ENCODE data around the gene MICU2. TPM values are rescaled to one million over a fixed set of nuclear protein-coding genes. Genes with fewer than 3 reads are reported as not detected.

The MICU2 gene
- polyA plus RNA-seq, 1 donor = 59.0 TPM

GRCh38 chr13:21620861-21621260 lies 16.9 kb upstream of the MICU2 start:
- H3K27ac ChIP-seq (ENCODE audit: low read length) = no peak overlapping the region
- WGBS (ENCODE audit: insufficient coverage, low lambda C conversion rate) = no CpG with 5 or more reads among the region's 3 CpGs

GRCh38 chr13:21619633-21620220 lies 15.8 kb upstream of the MICU2 start:
- H3K4me3 ChIP-seq (ENCODE audit: low read length) = no peak overlapping the region
- no peak overlapping the region for H3K27ac ChIP-seq (ENCODE audit: low read length)
- no peaks in the 10 kb centered on the region for H3K36me3 ChIP-seq (ENCODE audit: control insufficient read depth, insufficient read depth, low read length)
- H3K4me1 ChIP-seq (ENCODE audit: control insufficient read depth, insufficient read depth, low read length) = peaks cover 4% of the 10 kb centered on the region
- H3K27me3 ChIP-seq (ENCODE audit: control insufficient read depth, insufficient read depth, low read length) = no peaks in the 10 kb centered on the region
- no peaks in the 10 kb centered on the region for H3K9me3 ChIP-seq (ENCODE audit: control insufficient read depth, low read depth, low read length)
- no CpG with 5 or more reads among the region's 3 CpGs for WGBS (ENCODE audit: insufficient coverage, low lambda C conversion rate)
- no peak for DNase-seq

More at GRCh38 chr13:21620861-21621260, 16.9 kb upstream of the MICU2 start:
- Histone ChIP-seq H3K9me3 (ENCODE audit: control insufficient read depth, low read depth, low read length) (no peaks in the 10 kb centered on the region), H3K27me3 (ENCODE audit: control insufficient read depth, insufficient read depth, low read length) (no peaks in the 10 kb centered on the region), H3K4me1 (ENCODE audit: control insufficient read depth, insufficient read depth, low read length) (peaks cover 4% of the 10 kb centered on the region), H3K36me3 (ENCODE audit: control insufficient read depth, insufficient read depth, low read length) (no peaks in the 10 kb centered on the region), H3K4me3 (ENCODE audit: low read length) (no peak overlapping the region)
- DNase-seq = no peak

GRCh38 chr13:21616880-21617279 lies 12.9 kb upstream of the MICU2 start:
- peak overlapping the region; percentile 67 for H3K27ac ChIP-seq (ENCODE audit: low read length)
- H3K27me3 ChIP-seq (ENCODE audit: control insufficient read depth, insufficient read depth, low read length) = no peaks in the 10 kb centered on the region
- no peaks in the 10 kb centered on the region for H3K36me3 ChIP-seq (ENCODE audit: control insufficient read depth, insufficient read depth, low read length)
- WGBS (ENCODE audit: insufficient coverage, low lambda C conversion rate) = no CpG with 5 or more reads among the region's 3 CpGs
- peaks cover 4% of the 10 kb centered on the region for H3K4me1 ChIP-seq (ENCODE audit: control insufficient read depth, insufficient read depth, low read length)
- peak; percentile 55 to 82 for DNase-seq
- peak overlapping the region; percentile 17 for H3K4me3 ChIP-seq (ENCODE audit: low read length)
- no peaks in the 10 kb centered on the region for H3K9me3 ChIP-seq (ENCODE audit: control insufficient read depth, low read depth, low read length)

GRCh38 chr13:21616205-21616866 lies 12.4 kb upstream of the MICU2 start:
- no peak overlapping the region for H3K4me3 ChIP-seq (ENCODE audit: low read length)
- no peaks in the 10 kb centered on the region for H3K9me3 ChIP-seq (ENCODE audit: control insufficient read depth, low read depth, low read length)
- H3K27me3 ChIP-seq (ENCODE audit: control insufficient read depth, insufficient read depth, low read length) = no peaks in the 10 kb centered on the region

GRCh38 chr13:21615427-21615826 lies 11.5 kb upstream of the MICU2 start:
- Histone ChIP-seq H3K36me3 (ENCODE audit: control insufficient read depth, insufficient read depth, low read length) (no peaks in the 10 kb centered on the region), H3K9me3 (ENCODE audit: control insufficient read depth, low read depth, low read length) (no peaks in the 10 kb centered on the region), H3K4me3 (ENCODE audit: low read length) (no peak overlapping the region), H3K27me3 (ENCODE audit: control insufficient read depth, insufficient read depth, low read length) (no peaks in the 10 kb centered on the region), H3K27ac (ENCODE audit: low read length) (no peak overlapping the region), H3K4me1 (ENCODE audit: control insufficient read depth, insufficient read depth, low read length) (peaks cover 4% of the 10 kb centered on the region)
- WGBS (ENCODE audit: insufficient coverage, low lambda C conversion rate) = no CpG with 5 or more reads among the region's 2 CpGs
- DNase-seq = no peak

More at GRCh38 chr13:21616205-21616866, 12.4 kb upstream of the MICU2 start:
- Histone ChIP-seq H3K36me3 (ENCODE audit: control insufficient read depth, insufficient read depth, low read length) (no peaks in the 10 kb centered on the region), H3K27ac (ENCODE audit: low read length) (peak overlapping the region; percentile 67), H3K4me1 (ENCODE audit: control insufficient read depth, insufficient read depth, low read length) (peaks cover 4% of the 10 kb centered on the region)
- DNase-seq = peak in 1 of 2 donors; percentile 15
- WGBS (ENCODE audit: insufficient coverage, low lambda C conversion rate) = 36% methylated on average over 5 of the region's 5 CpGs

GRCh38 chr13:21613791-21614190 lies 9.8 kb upstream of the MICU2 start:
- Histone ChIP-seq H3K36me3 (ENCODE audit: control insufficient read depth, insufficient read depth, low read length) (no peaks in the 10 kb centered on the region), H3K4me1 (ENCODE audit: control insufficient read depth, insufficient read depth, low read length) (peaks cover 4% of the 10 kb centered on the region), H3K4me3 (ENCODE audit: low read length) (no peak overlapping the region), H3K27me3 (ENCODE audit: control insufficient read depth, insufficient read depth, low read length) (no peaks in the 10 kb centered on the region), H3K27ac (ENCODE audit: low read length) (no peak overlapping the region), H3K9me3 (ENCODE audit: control insufficient read depth, low read depth, low read length) (no peaks in the 10 kb centered on the region)
- WGBS (ENCODE audit: insufficient coverage, low lambda C conversion rate) = no CpG with 5 or more reads among the region's 4 CpGs
- no peak for DNase-seq

GRCh38 chr13:21611385-21611784 lies 7.4 kb upstream of the MICU2 start:
- Histone ChIP-seq H3K27ac (ENCODE audit: low read length) (no peak overlapping the region), H3K4me1 (ENCODE audit: control insufficient read depth, insufficient read depth, low read length) (peaks cover under 1% of the 10 kb centered on the region), H3K27me3 (ENCODE audit: control insufficient read depth, insufficient read depth, low read length) (peaks cover 3% of the 10 kb centered on the region), H3K9me3 (ENCODE audit: control insufficient read depth, low read depth, low read length) (no peaks in the 10 kb centered on the region), H3K4me3 (ENCODE audit: low read length) (no peak overlapping the region), H3K36me3 (ENCODE audit: control insufficient read depth, insufficient read depth, low read length) (no peaks in the 10 kb centered on the region)
- DNase-seq = no peak
- WGBS (ENCODE audit: insufficient coverage, low lambda C conversion rate) = 80% methylated on average over 1 of the region's 21 CpGs

- Histone ChIP-seq H3K27ac (ENCODE audit: low read length) (no peak overlapping the region), H3K4me3 (ENCODE audit: low read length) (no peak overlapping the region), H3K27me3 (ENCODE audit: control insufficient read depth, insufficient read depth, low read length) (peaks cover 3% of the 10 kb centered on the region), H3K9me3 (ENCODE audit: control insufficient read depth, low read depth, low read length) (no peaks in the 10 kb centered on the region), H3K4me1 (ENCODE audit: control insufficient read depth, insufficient read depth, low read length) (no peaks in the 10 kb centered on the region), H3K36me3 (ENCODE audit: control insufficient read depth, insufficient read depth, low read length) (no peaks in the 10 kb centered on the region)
- no CpG with 5 or more reads among the region's 12 CpGs for WGBS (ENCODE audit: insufficient coverage, low lambda C conversion rate)
- no peak for DNase-seq
These were observed 6.7 kb upstream of the MICU2 start for GRCh38 chr13:21610687-21611086.

GRCh38 chr13:21608961-21609360 lies 5.0 kb upstream of the MICU2 start:
- no peaks in the 10 kb centered on the region for H3K36me3 ChIP-seq (ENCODE audit: control insufficient read depth, insufficient read depth, low read length)
- H3K4me1 ChIP-seq (ENCODE audit: control insufficient read depth, insufficient read depth, low read length) = no peaks in the 10 kb centered on the region
- H3K27ac ChIP-seq (ENCODE audit: low read length) = no peak overlapping the region
- H3K9me3 ChIP-seq (ENCODE audit: control insufficient read depth, low read depth, low read length) = no peaks in the 10 kb centered on the region
- peaks cover 6% of the 10 kb centered on the region for H3K27me3 ChIP-seq (ENCODE audit: control insufficient read depth, insufficient read depth, low read length)
- 80% methylated on average over 1 of the region's 4 CpGs for WGBS (ENCODE audit: insufficient coverage, low lambda C conversion rate)
- no peak overlapping the region for H3K4me3 ChIP-seq (ENCODE audit: low read length)
- no peak for DNase-seq

GRCh38 chr13:21606796-21607195 lies 2.8 kb upstream of the MICU2 start:
- no peaks in the 10 kb centered on the region for H3K36me3 ChIP-seq (ENCODE audit: control insufficient read depth, insufficient read depth, low read length)
- DNase-seq = no peak
- no peak overlapping the region for H3K4me3 ChIP-seq (ENCODE audit: low read length)
- H3K27ac ChIP-seq (ENCODE audit: low read length) = no peak overlapping the region
- no peaks in the 10 kb centered on the region for H3K9me3 ChIP-seq (ENCODE audit: control insufficient read depth, low read depth, low read length)
- no peaks in the 10 kb centered on the region for H3K4me1 ChIP-seq (ENCODE audit: control insufficient read depth, insufficient read depth, low read length)
- peaks cover 6% of the 10 kb centered on the region for H3K27me3 ChIP-seq (ENCODE audit: control insufficient read depth, insufficient read depth, low read length)
- WGBS (ENCODE audit: insufficient coverage, low lambda C conversion rate) = 67% methylated on average over 3 of the region's 6 CpGs

GRCh38 chr13:21606251-21606650 lies 2.3 kb upstream of the MICU2 start:
- 100% methylated on average over 1 of the region's 2 CpGs for WGBS (ENCODE audit: insufficient coverage, low lambda C conversion rate)
- no peak for DNase-seq
- H3K4me1 ChIP-seq (ENCODE audit: control insufficient read depth, insufficient read depth, low read length) = no peaks in the 10 kb centered on the region
- no peak overlapping the region for H3K27ac ChIP-seq (ENCODE audit: low read length)
- no peak overlapping the region for H3K4me3 ChIP-seq (ENCODE audit: low read length)
- no peaks in the 10 kb centered on the region for H3K9me3 ChIP-seq (ENCODE audit: control insufficient read depth, low read depth, low read length)
- H3K27me3 ChIP-seq (ENCODE audit: control insufficient read depth, insufficient read depth, low read length) = peaks cover 6% of the 10 kb centered on the region
- H3K36me3 ChIP-seq (ENCODE audit: control insufficient read depth, insufficient read depth, low read length) = no peaks in the 10 kb centered on the region
